Mesenchymal stem cell (in vitro differentiated cells and primary cell): ENCODE data around the gene TLR4. TPM values are rescaled to one million over a fixed set of nuclear protein-coding genes. Genes with fewer than 3 reads are reported as not detected.

Experiments
- DNase-seq: peaks from one replicate; pipeline ENCODE4 v3.0.0-alpha.2; 2013
- H2AFZ ChIP-seq: one replicate; pipeline ENCODE4 v1.6.1; 2013; ENCODE audit warnings: low read depth, mild to moderate bottlenecking, control low read depth, inconsistent platforms, low read length, moderate library complexity
- H2AK5ac ChIP-seq: 2 replicates; pipeline ENCODE4 v1.6.1; 2013; ENCODE audit warnings: low read length, moderate library complexity, mild to moderate bottlenecking, inconsistent platforms; ENCODE audit not compliant: severe bottlenecking
- H2BK120ac ChIP-seq: one replicate; pipeline ENCODE4 v1.6.1; 2013; ENCODE audit warnings: low read depth, mild to moderate bottlenecking, inconsistent platforms, low read length, moderate library complexity
- H2BK12ac ChIP-seq, 2 experiments: one replicate each; pipeline ENCODE4 v1.6.1; 2013; ENCODE audit warnings: inconsistent platforms in 2 of 2, low read length in 2 of 2, mild to moderate bottlenecking in 2 of 2, moderate library complexity in 2 of 2, control low read depth in 1 of 2
- H2BK15ac ChIP-seq: one replicate; pipeline ENCODE4 v1.6.1; 2013; ENCODE audit warnings: mild to moderate bottlenecking, low read depth, inconsistent platforms; ENCODE audit not compliant: poor library complexity, severe bottlenecking
- H2BK5ac ChIP-seq: 2 replicates; pipeline ENCODE4 v1.6.1; 2013; ENCODE audit warnings: low read depth, mild to moderate bottlenecking, low read length, control low read depth, inconsistent platforms; ENCODE audit not compliant: poor library complexity, severe bottlenecking
- H3K14ac ChIP-seq, 2 experiments: one replicate each; pipeline ENCODE4 v1.6.1; 2013; ENCODE audit warnings: inconsistent platforms in 2 of 2, low read length in 2 of 2, control low read depth in 1 of 2, mild to moderate bottlenecking in 1 of 2, moderate library complexity in 1 of 2
- H3K18ac ChIP-seq, 2 experiments: one replicate each; pipeline ENCODE4 v1.6.1; 2013; ENCODE audit warnings: inconsistent platforms in 2 of 2, low read length in 2 of 2, control low read depth in 1 of 2, low read depth in 1 of 2, mild to moderate bottlenecking in 1 of 2
- H3K23ac ChIP-seq, 2 experiments: one replicate each; pipeline ENCODE4 v1.6.1; 2013; ENCODE audit warnings: inconsistent platforms in 2 of 2, low read length in 2 of 2, mild to moderate bottlenecking in 2 of 2, moderate library complexity in 2 of 2, control low read depth in 1 of 2
- H3K27ac ChIP-seq: 2 replicates; pipeline ENCODE4 v1.5.1; 2013; ENCODE audit warnings: mild to moderate bottlenecking, moderate library complexity, low read length, control low read depth, inconsistent platforms; ENCODE audit not compliant: poor library complexity, severe bottlenecking
- H3K27me3 ChIP-seq, 2 experiments: 2 replicates each; pipeline versions ENCODE4 v1.6.1 to v1.7.0; 2013; ENCODE audit warnings: low read length in 2 of 2, mild to moderate bottlenecking in 2 of 2, moderate library complexity in 2 of 2, control low read depth in 1 of 2, inconsistent platforms in 1 of 2; ENCODE audit not compliant: control insufficient read depth in 1 of 2, insufficient read depth in 1 of 2
- H3K36me3 ChIP-seq, 2 experiments: 2 replicates each; pipeline versions ENCODE4 v1.6.1 to v1.7.0; 2013; ENCODE audit warnings: low read length in 2 of 2, control low read depth in 1 of 2, inconsistent platforms in 1 of 2, low read depth in 1 of 2, mild to moderate bottlenecking in 1 of 2; ENCODE audit not compliant: insufficient read depth in 2 of 2, control insufficient read depth in 1 of 2
- H3K4ac ChIP-seq, 2 experiments: one replicate each; pipeline ENCODE4 v1.6.1; 2013; ENCODE audit warnings: inconsistent platforms in 2 of 2, low read length in 2 of 2, mild to moderate bottlenecking in 2 of 2, moderate library complexity in 2 of 2, control low read depth in 1 of 2, low read depth in 1 of 2
- H3K4me1 ChIP-seq: 2 replicates; pipeline ENCODE4 v1.6.1; 2013; ENCODE audit warnings: low read depth, low read length, control low read depth; ENCODE audit not compliant: control insufficient read depth, insufficient read depth
- H3K4me2 ChIP-seq: 2 replicates; pipeline ENCODE4 v1.6.1; 2013; ENCODE audit warnings: low read length, mild to moderate bottlenecking, inconsistent platforms; ENCODE audit not compliant: poor library complexity, severe bottlenecking
- H3K4me3 ChIP-seq, 2 experiments: 2 replicates each; pipeline versions ENCODE4 v1.5.1 to v1.7.0; 2013; ENCODE audit warnings: low read length in 2 of 2, mild to moderate bottlenecking in 2 of 2, control low read depth in 1 of 2, low read depth in 1 of 2; ENCODE audit not compliant: insufficient read depth in 1 of 2
- H3K79me1 ChIP-seq: replicated peaks from 2 replicates; pipeline ENCODE4 v1.6.1; 2013; ENCODE audit warnings: mild to moderate bottlenecking, control low read depth, low read length, inconsistent platforms; ENCODE audit not compliant: poor library complexity, severe bottlenecking
- H3K9ac ChIP-seq: 2 replicates; pipeline ENCODE4 v1.7.0; 2013; ENCODE audit warnings: mild to moderate bottlenecking, low read length, moderate library complexity
- H3K9me3 ChIP-seq: 2 replicates; pipeline ENCODE4 v1.7.0; 2013; ENCODE audit warnings: mild to moderate bottlenecking, low read length; ENCODE audit not compliant: control insufficient read depth
- H4K8ac ChIP-seq: one replicate; pipeline ENCODE4 v1.6.1; 2013; ENCODE audit warnings: inconsistent platforms, mild to moderate bottlenecking, low read length, moderate library complexity
- H4K91ac ChIP-seq: one replicate; pipeline ENCODE4 v1.6.1; 2013; ENCODE audit warnings: mild to moderate bottlenecking, low read length, inconsistent platforms
- WGBS: methylation state at CpG from one replicate; pipeline ENCODE4 v1.1.7; 2013; ENCODE audit warnings: mixed read lengths; 5-methylcytosine and 5-hydroxymethylcytosine counted together
- polyA plus RNA-seq, 2 experiments: library from polyadenylated mRNA; stranded (reverse); fragments of 200-250 nt; gene quantifications; one replicate each; pipeline ENCODE4 v1.2.3, GENCODE V29; 2013

TLR4 gene
- 16.9 TPM for polyA plus RNA-seq (2013, experiment 1 of 2)
- polyA plus RNA-seq (2013, experiment 2 of 2): 16.9 TPM

DNA sequence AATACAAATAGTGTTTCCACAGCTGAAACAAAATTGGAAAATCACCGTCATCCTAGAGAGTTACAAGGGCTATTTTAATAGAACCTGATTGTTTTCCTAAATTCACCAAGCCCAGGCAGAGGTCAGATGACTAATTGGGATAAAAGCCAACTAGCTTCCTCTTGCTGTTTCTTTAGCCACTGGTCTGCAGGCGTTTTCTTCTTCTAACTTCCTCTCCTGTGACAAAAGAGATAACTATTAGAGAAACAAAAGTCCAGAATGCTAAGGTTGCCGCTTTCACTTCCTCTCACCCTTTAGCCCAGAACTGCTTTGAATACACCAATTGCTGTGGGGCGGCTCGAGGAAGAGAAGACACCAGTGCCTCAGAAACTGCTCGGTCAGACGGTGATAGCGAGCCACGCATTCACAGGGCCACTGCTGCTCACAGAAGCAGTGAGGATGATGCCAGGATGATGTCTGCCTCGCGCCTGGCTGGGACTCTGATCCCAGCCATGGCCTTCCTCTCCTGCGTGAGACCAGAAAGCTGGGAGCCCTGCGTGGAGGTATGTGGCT, at the start of gene TLR4:
Gene TLR4 (plus strand): TSS at position 380 of the 552 bp plus-strand sequence. CDS start 70 bp downstream, at position 450.
- H3K27ac ChIP-seq: peak within 1 kb of the TSS; percentile 88

GRCh38 chr9:117656002-117656401, 48.2 kb upstream of the TLR4 start:
- Histone ChIP-seq H3K9ac (no peak overlapping the region), H3K36me3 (no peaks in the 10 kb centered on the region), H3K27me3 (no peaks in the 10 kb centered on the region), H2AFZ (no peak overlapping the region), H3K23ac (no peak overlapping the region), H2BK120ac (no peak overlapping the region), H2BK15ac (no peak overlapping the region), H3K79me1 (no peaks in the 10 kb centered on the region), H2BK5ac (no peak overlapping the region), H3K9me3 (peaks cover 4% of the 10 kb centered on the region), H4K8ac (no peak overlapping the region), H3K14ac (no peak overlapping the region), H2BK12ac (no peak overlapping the region), H3K4me3 (no peak overlapping the region), H3K4me1 (no peaks in the 10 kb centered on the region), H3K18ac (no peak overlapping the region), H3K4me2 (no peak overlapping the region), H3K4ac (no peak overlapping the region), H3K27ac (no peak overlapping the region), H2AK5ac (no peak overlapping the region), H4K91ac (no peak overlapping the region)
- 57% methylated on average over 1 of the region's 2 CpGs for WGBS
- no peak for DNase-seq

More for the DNA sequence above, at the start of gene TLR4:
- peak; percentile 87 for DNase-seq
- peak within 1 kb of the TSS; percentile 62 for H2BK15ac ChIP-seq
- WGBS: 0% methylated on average over 11 of the region's 13 CpGs
- peak within 1 kb of the TSS; percentile 88 to 94 for H3K18ac ChIP-seq
- no peaks in the 10 kb centered on the region for H3K9me3 ChIP-seq
- peak within 1 kb of the TSS; percentile 86 for H3K4me2 ChIP-seq
- no peaks in the 10 kb centered on the region for H3K4me1 ChIP-seq
- no peak within 1 kb of the TSS for H2BK120ac ChIP-seq
- peak within 1 kb of the TSS; percentile 99 for H4K8ac ChIP-seq
- H3K27me3 ChIP-seq: no peaks in the 10 kb centered on the region
- peak within 1 kb of the TSS; percentile 97 for H4K91ac ChIP-seq
- H3K4ac ChIP-seq: peak within 1 kb of the TSS; percentile 83 to 85
- H3K14ac ChIP-seq: peak within 1 kb of the TSS in 1 of 2 experiments; percentile 8
- H2AK5ac ChIP-seq: no peak within 1 kb of the TSS
- H3K23ac ChIP-seq: peak within 1 kb of the TSS in 1 of 2 experiments; percentile 10
- H2BK12ac ChIP-seq: peak within 1 kb of the TSS; percentile 54 to 94
- peaks cover 0 to 11% of the 10 kb centered on the region in 2 experiments for H3K36me3 ChIP-seq
- H3K79me1 ChIP-seq: peaks cover 6% of the 10 kb centered on the region
- peak within 1 kb of the TSS; percentile 90 for H3K9ac ChIP-seq
- peak within 1 kb of the TSS; percentile 51 to 79 for H3K4me3 ChIP-seq
- H2AFZ ChIP-seq: peak within 1 kb of the TSS; percentile 1
- H2BK5ac ChIP-seq: peak within 1 kb of the TSS; percentile 57

- Histone ChIP-seq H3K18ac (no peak overlapping the region), H3K4me1 (no peaks in the 10 kb centered on the region), H4K8ac (no peak overlapping the region), H3K23ac (no peak overlapping the region), H3K4me3 (no peak overlapping the region), H3K79me1 (no peaks in the 10 kb centered on the region), H3K9me3 (peaks cover 4% of the 10 kb centered on the region), H2BK12ac (no peak overlapping the region), H2AFZ (no peak overlapping the region), H2BK120ac (no peak overlapping the region), H4K91ac (no peak overlapping the region), H3K4ac (no peak overlapping the region), H2AK5ac (no peak overlapping the region), H3K4me2 (no peak overlapping the region), H3K14ac (no peak overlapping the region), H3K27me3 (no peaks in the 10 kb centered on the region), H2BK5ac (no peak overlapping the region), H3K36me3 (no peaks in the 10 kb centered on the region), H3K27ac (no peak overlapping the region), H2BK15ac (no peak overlapping the region), H3K9ac (no peak overlapping the region)
- WGBS: 76% methylated on average over 1 of the region's 3 CpGs
- no peak for DNase-seq
Measured at GRCh38 chr9:117662651-117663050, 41.6 kb upstream of the TLR4 start.

GRCh38 chr9:117664419-117664818, 39.8 kb upstream of the TLR4 start:
- Histone ChIP-seq H2BK5ac (no peak overlapping the region), H4K8ac (no peak overlapping the region), H3K27me3 (no peaks in the 10 kb centered on the region), H3K9me3 (peaks cover 4% of the 10 kb centered on the region), H3K36me3 (no peaks in the 10 kb centered on the region), H3K18ac (no peak overlapping the region), H3K4me2 (no peak overlapping the region), H3K9ac (no peak overlapping the region), H3K23ac (no peak overlapping the region), H3K14ac (no peak overlapping the region), H3K4me3 (no peak overlapping the region), H2AK5ac (no peak overlapping the region), H2AFZ (no peak overlapping the region), H2BK15ac (no peak overlapping the region), H3K4me1 (no peaks in the 10 kb centered on the region), H4K91ac (no peak overlapping the region), H3K79me1 (no peaks in the 10 kb centered on the region), H3K4ac (no peak overlapping the region), H2BK12ac (no peak overlapping the region), H2BK120ac (no peak overlapping the region), H3K27ac (no peak overlapping the region)
- no peak for DNase-seq
- WGBS: no CpG with 5 or more reads among the region's 1 CpG
